ENCODE results near the gene SBNO2. TPM values are rescaled to one million over a fixed set of nuclear protein-coding genes. Genes with fewer than 3 reads are reported as not detected.
A peak's percentile ranks its signal among the peaks of the same experiment; 100 is the strongest.

Gene SBNO2
- total RNA-seq, 1 experiment from 2014 or later = 97.8 TPM

GRCh38 chr19:1169921-1170885, 3.9 kb downstream of the SBNO2 start:
- BruUV-seq (replicated peaks) = TSS peak; percentile 16
- Mint-ChIP-seq H3K4me3 (ENCODE audit: low read depth, unreplicated experiment) (peak overlapping the region; percentile 85), H3K4me1 (ENCODE audit: low read depth, unreplicated experiment) (peaks cover 25% of the 10 kb centered on the region), H3K36me3 (ENCODE audit: insufficient read depth, unreplicated experiment) (peaks cover 70% of the 10 kb centered on the region), H3K27ac (ENCODE audit: unreplicated experiment) (peak overlapping the region; percentile 85), H3K27me3 (ENCODE audit: unreplicated experiment) (no peaks in the 10 kb centered on the region), H3K9me3 (ENCODE audit: low read depth, unreplicated experiment) (no peaks in the 10 kb centered on the region)
- no peak for TF ChIP-seq CTCF (IDR thresholded peaks at IDR 0.05; ENCODE audit: unreplicated experiment)
- intact Hi-C loops (cut with micrococcal nuclease; ENCODE audit: unreplicated experiment) = no loop called here
- DNase-seq = no peak
- CTCF ChIA-PET = no interaction called here

GRCh38 chr19:1169411-1169791, 4.7 kb downstream of the SBNO2 start:
- no peak for TF ChIP-seq CTCF (IDR thresholded peaks at IDR 0.05; ENCODE audit: unreplicated experiment)
- H3K4me3 Mint-ChIP-seq (ENCODE audit: low read depth, unreplicated experiment) = no peak overlapping the region
- no peaks in the 10 kb centered on the region for H3K27me3 Mint-ChIP-seq (ENCODE audit: unreplicated experiment)
- H3K36me3 Mint-ChIP-seq (ENCODE audit: insufficient read depth, unreplicated experiment) = peaks cover 65% of the 10 kb centered on the region
- peak overlapping the region; percentile 50 for H3K27ac Mint-ChIP-seq (ENCODE audit: unreplicated experiment)
- no peak for DNase-seq
- BruUV-seq (replicated peaks) = no TSS peak
- H3K9me3 Mint-ChIP-seq (ENCODE audit: low read depth, unreplicated experiment) = no peaks in the 10 kb centered on the region
- CTCF ChIA-PET = no interaction called here
- intact Hi-C loops (cut with micrococcal nuclease; ENCODE audit: unreplicated experiment) = no loop called here
- H3K4me1 Mint-ChIP-seq (ENCODE audit: low read depth, unreplicated experiment) = peaks cover 21% of the 10 kb centered on the region

GRCh38 chr19:1168572-1169410, 5.3 kb downstream of the SBNO2 start:
- DNase-seq = no peak
- no peak overlapping the region for H3K4me3 Mint-ChIP-seq (ENCODE audit: low read depth, unreplicated experiment)
- intact Hi-C loops (cut with micrococcal nuclease; ENCODE audit: unreplicated experiment) = no loop called here
- H3K27me3 Mint-ChIP-seq (ENCODE audit: unreplicated experiment) = no peaks in the 10 kb centered on the region
- CTCF ChIA-PET = interaction anchor here (0.5 kb wide), 1 partner anchor 137 kb away, joined by 3 read pairs; no protein-coding TSS in a partner anchor
- H3K9me3 Mint-ChIP-seq (ENCODE audit: low read depth, unreplicated experiment) = no peaks in the 10 kb centered on the region
- no peak overlapping the region for H3K27ac Mint-ChIP-seq (ENCODE audit: unreplicated experiment)
- H3K4me1 Mint-ChIP-seq (ENCODE audit: low read depth, unreplicated experiment) = peaks cover 21% of the 10 kb centered on the region
- TF ChIP-seq CTCF (IDR thresholded peaks at IDR 0.05; ENCODE audit: unreplicated experiment) = no peak
- H3K36me3 Mint-ChIP-seq (ENCODE audit: insufficient read depth, unreplicated experiment) = peaks cover 62% of the 10 kb centered on the region
- no TSS peak for BruUV-seq (replicated peaks)

DNA sequence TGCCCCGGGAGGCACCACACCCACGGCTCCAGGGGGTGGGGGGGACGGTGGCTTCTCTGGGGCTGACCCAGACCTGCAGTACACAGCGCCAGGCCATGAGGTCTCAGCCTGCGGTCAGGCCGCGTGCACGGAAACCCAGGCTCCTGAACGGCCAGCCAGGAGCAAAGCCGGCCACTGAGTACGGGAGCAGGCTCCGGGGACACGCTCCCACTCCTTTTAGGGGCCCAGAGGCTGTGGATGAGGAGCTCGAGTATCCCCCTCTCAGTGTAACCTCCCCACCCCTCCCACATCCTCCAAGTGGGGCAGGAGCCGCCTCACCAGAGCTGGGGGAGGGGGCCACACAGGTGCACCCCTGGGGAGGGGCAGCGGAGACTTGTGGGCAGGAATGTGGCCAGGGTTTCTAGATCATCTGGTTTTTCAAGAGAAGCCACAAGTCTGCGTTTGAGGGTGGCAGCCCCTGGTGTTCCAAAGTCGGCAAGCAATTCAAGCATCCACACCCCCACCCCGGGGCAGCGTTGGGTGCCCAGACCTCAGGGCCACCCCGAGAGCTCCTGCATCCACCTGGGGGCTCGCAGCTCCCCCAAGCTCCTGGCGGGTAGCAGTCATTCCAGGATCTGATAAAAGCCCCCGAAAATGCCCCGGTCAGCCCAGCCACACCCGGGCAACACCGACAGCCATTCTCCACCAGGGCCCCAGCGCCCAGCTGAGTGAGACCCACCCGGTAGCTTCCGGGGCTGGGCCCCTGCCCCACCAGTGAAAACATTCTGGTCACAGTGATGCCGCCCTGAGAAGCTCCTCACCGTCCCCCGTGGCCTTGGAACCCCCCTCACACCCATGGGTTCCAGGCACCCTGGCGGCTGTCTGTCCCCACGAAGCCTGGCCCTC, 6.1 kb downstream of the SBNO2 start:
- Mint-ChIP-seq H3K27ac (ENCODE audit: unreplicated experiment) (no peak overlapping the region), H3K4me3 (ENCODE audit: low read depth, unreplicated experiment) (no peak overlapping the region), H3K4me1 (ENCODE audit: low read depth, unreplicated experiment) (peaks cover 23% of the 10 kb centered on the region), H3K36me3 (ENCODE audit: insufficient read depth, unreplicated experiment) (peaks cover 57% of the 10 kb centered on the region), H3K9me3 (ENCODE audit: low read depth, unreplicated experiment) (no peaks in the 10 kb centered on the region), H3K27me3 (ENCODE audit: unreplicated experiment) (no peaks in the 10 kb centered on the region)
- no peak for DNase-seq
- no peak for TF ChIP-seq CTCF (IDR thresholded peaks at IDR 0.05; ENCODE audit: unreplicated experiment)
- intact Hi-C loops (cut with micrococcal nuclease; ENCODE audit: unreplicated experiment) = no loop called here
- CTCF ChIA-PET = interaction anchor here (0.5 kb wide), 1 partner anchor 137 kb away, joined by 3 read pairs; no protein-coding TSS in a partner anchor
- no TSS peak for BruUV-seq (replicated peaks)
